Nephron progenitor cell (in vitro differentiated cells): Measurements from ENCODE around the gene TMEM50A.
"Not testable (repeated sequence)": the region's sequence is repeated elsewhere in the genome, so short reads cannot be mapped to it uniquely, and the experiment has no call there.

ENCODE experiments used
- DNase-seq: peaks from one replicate; pipeline ENCODE4 v3.0.0; 2021
- H3K27ac Mint-ChIP-seq: 2 replicates; pipeline ENCODE4 v1.8.0; 2021; ENCODE audit warnings: mild to moderate bottlenecking, moderate library complexity, mixed read lengths
- H3K27me3 Mint-ChIP-seq: 2 replicates; pipeline ENCODE4 v1.8.0; 2021; ENCODE audit warnings: mild to moderate bottlenecking, low read depth, mixed read lengths; ENCODE audit not compliant: poor library complexity
- H3K36me3 Mint-ChIP-seq: 2 replicates; pipeline ENCODE4 v1.8.0; 2021; ENCODE audit warnings: low read depth, mixed read lengths
- H3K4me1 Mint-ChIP-seq: 2 replicates; pipeline ENCODE4 v1.8.0; 2021; ENCODE audit warnings: mixed read lengths
- H3K4me3 Mint-ChIP-seq: 2 replicates; pipeline ENCODE4 v1.8.0; 2021; ENCODE audit warnings: mild to moderate bottlenecking, moderate library complexity, mixed read lengths
- H3K9me3 Mint-ChIP-seq: 2 replicates; pipeline ENCODE4 v1.8.0; 2021; ENCODE audit warnings: mild to moderate bottlenecking, moderate library complexity, mixed read lengths
- TF ChIP-seq, protein P1 (sequence below): fragments of 200-600 bp; sonication (generic); IDR thresholded peaks from 2 replicates; pipeline ENCODE4 v1.5.0; 2021; ENCODE audit warnings: antibody characterized with exemption

TMEM50A gene

DNA sequence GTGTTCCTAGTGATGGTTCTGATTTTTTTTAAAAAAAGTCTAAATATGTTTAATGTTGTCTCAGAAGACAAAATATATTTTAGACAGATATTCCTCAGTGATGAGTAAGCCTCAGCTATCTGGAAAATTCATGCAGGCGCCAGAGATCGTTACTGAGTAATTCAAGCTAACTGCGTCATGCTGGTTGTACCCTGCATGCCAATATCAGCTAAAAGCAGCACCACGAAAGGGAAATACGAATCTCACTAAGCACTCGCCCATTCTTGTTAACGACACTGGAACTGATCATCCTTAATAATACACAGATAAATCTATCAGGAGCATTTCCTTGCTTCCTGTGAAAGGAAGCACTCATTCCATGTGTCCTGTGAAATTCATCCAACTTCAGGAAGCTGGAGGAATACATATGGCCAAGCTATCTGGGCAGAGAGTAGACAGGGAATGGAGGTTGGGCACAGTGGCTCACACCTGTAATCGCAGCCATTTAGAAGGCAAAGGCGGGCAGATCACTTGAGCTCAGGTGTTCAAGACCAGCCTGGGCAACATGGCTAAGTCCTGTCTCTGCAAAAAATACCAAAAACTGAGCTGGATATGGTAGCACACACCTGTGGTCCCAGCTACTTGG is 17.7 kb upstream of the TMEM50A start:
- H3K27ac Mint-ChIP-seq, result peak overlapping the region; percentile 59
- not testable (repeated sequence) for H3K9me3 Mint-ChIP-seq, H3K4me3 Mint-ChIP-seq, H3K36me3 Mint-ChIP-seq, DNase-seq, H3K27me3 Mint-ChIP-seq, H3K4me1 Mint-ChIP-seq

DNA sequence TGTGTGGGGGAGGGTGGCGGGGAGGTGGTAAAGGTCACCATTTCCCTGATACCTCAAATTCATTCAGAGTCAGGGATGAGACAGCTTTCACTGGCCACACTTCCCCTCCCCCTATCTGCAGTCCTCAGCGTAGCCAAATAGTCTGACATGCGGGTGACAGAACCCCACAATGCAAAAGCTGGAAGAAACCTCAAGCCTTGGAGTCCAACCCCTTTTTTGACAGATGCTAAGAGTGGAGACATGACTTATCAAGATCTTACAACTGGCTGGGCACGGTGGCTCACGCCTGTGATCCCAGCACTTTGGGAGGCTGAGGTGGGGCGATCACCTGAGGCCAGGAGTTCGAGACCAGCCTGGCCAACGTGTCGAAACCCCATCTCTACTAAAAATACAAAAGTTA is 16.0 kb upstream of the TMEM50A start:
- H3K36me3 Mint-ChIP-seq, H3K4me3 Mint-ChIP-seq, H3K27ac Mint-ChIP-seq, DNase-seq, H3K4me1 Mint-ChIP-seq, H3K9me3 Mint-ChIP-seq, H3K27me3 Mint-ChIP-seq: not testable (repeated sequence)

DNA sequence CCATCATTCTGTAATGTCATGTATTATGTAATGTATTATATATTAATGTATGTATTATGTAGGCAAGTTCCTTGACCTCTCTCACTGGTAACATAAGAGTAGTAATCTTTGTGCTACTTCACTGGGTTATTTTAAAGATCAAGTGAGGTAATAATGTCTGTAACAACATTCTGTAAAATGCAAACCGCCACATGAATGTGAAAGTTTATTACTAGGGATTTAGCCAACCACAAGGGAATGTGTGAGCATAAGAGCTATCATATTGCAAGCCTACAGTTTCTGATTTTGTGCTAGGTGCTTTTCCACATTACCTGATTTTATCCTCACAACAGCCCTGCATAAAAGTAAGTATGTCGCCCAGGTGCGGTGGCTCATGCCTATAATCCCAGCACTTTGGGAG is 13.7 kb upstream of the TMEM50A start:
- not testable (repeated sequence) for H3K4me3 Mint-ChIP-seq, H3K4me1 Mint-ChIP-seq, H3K36me3 Mint-ChIP-seq, H3K9me3 Mint-ChIP-seq, H3K27me3 Mint-ChIP-seq, H3K27ac Mint-ChIP-seq, DNase-seq

DNA sequence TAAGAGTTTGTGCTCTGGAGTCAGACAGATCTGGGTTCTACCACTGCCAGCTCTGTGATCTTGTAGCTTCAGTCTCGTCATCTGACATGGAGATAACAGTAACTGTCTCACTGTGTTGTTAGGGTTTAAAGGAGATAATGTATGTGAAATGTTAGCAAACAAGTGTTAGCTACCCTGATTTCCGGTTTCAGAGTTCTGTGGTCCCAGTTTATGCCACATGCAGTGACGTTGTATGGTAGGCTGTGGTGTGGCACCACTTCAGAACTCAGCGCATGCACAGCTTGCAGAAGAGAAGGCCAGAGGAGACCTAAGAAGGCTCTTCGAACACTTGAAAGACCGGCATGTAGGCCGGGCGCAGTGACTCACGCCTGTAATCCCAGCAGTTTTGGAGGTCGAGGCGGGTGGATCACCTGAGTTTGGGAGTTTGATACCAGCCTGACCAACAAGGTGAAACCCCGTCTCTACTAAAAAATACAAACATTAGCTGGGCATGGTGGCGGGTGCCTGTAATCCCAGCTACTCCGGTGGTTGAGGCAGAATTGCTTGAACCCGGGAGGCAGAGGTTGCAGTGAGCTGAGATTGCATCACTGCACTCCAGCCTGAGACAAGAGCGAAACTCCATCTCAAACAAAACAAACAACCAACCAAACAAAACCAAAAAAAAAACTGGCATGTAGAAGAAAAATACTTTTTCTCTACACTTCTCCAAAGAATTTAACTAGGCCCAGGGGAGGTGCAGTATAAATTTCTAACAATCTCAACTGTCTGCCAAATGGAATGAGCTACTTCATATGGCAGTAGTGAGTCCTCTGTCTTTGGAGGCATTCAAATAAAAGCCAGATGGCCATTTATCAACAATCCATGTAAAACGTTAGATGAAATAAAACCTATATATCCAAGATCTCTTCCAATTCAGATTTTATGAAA is 10.0 kb upstream of the TMEM50A start:
- H3K4me3 Mint-ChIP-seq, H3K36me3 Mint-ChIP-seq, H3K27me3 Mint-ChIP-seq, DNase-seq, H3K4me1 Mint-ChIP-seq, H3K27ac Mint-ChIP-seq, H3K9me3 Mint-ChIP-seq: not testable (repeated sequence)

DNA sequence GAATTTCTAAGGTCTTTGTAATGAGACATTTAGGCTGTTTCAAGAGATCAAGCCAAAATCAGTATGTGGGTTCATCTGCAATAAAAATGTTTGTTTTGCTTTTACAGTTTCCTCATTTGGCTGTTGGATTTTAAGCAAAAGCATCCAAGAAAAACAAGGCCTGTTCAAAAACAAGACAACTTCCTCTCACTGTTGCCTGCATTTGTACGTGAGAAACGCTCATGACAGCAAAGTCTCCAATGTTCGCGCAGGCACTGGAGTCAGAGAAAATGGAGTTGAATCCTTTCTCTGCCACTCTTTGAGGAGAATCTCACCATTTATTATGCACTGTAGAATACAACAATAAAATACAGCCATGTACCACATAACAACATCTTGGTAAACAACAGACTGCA is 9.3 kb upstream of the TMEM50A start:
- H3K27me3 Mint-ChIP-seq, H3K4me3 Mint-ChIP-seq, H3K27ac Mint-ChIP-seq, H3K36me3 Mint-ChIP-seq, H3K4me1 Mint-ChIP-seq, DNase-seq, H3K9me3 Mint-ChIP-seq: not testable (repeated sequence)

DNA sequence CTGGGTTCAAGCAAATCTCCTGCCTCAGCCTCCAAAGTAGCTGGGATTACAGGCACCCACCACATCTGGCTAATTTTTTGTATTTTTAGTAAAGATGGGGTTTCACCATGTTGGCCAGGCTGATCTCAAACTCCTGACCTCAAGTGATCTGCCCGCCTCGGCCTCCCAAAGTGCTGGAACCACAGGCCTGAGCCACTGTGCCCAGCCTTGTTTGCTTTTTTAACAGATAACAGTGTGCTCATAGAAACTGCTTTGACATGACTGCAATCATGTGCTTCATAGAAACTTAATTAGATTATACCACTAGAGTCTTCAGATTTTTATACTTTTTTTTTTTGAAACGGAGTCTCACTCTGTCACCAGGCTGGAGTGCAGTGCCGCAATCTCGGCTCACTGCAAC is 8.8 kb upstream of the TMEM50A start:
- DNase-seq, H3K36me3 Mint-ChIP-seq, H3K27me3 Mint-ChIP-seq, H3K27ac Mint-ChIP-seq, H3K4me3 Mint-ChIP-seq, H3K4me1 Mint-ChIP-seq, H3K9me3 Mint-ChIP-seq: not testable (repeated sequence)

DNA sequence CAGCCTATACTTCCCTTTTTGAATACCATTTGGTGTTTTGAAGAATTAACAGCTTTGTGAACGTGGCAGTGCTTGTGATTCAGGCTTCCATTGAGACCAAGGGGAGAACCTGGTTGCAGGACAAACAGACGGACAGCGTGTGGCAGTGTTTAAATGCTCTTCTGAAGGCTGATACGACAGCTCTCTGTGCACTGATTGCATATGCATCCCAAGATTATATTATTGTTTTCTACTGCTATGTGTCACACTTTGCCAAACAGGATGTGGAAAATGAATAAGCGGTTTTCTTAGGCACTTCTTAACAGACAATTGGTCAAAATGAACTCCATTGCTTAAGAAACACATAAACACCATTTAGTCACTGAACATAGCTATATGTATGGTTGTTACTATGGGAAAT is 8.2 kb upstream of the TMEM50A start:
- H3K27me3 Mint-ChIP-seq, H3K9me3 Mint-ChIP-seq, H3K4me3 Mint-ChIP-seq, H3K4me1 Mint-ChIP-seq, DNase-seq, H3K27ac Mint-ChIP-seq, H3K36me3 Mint-ChIP-seq: not testable (repeated sequence)

DNA sequence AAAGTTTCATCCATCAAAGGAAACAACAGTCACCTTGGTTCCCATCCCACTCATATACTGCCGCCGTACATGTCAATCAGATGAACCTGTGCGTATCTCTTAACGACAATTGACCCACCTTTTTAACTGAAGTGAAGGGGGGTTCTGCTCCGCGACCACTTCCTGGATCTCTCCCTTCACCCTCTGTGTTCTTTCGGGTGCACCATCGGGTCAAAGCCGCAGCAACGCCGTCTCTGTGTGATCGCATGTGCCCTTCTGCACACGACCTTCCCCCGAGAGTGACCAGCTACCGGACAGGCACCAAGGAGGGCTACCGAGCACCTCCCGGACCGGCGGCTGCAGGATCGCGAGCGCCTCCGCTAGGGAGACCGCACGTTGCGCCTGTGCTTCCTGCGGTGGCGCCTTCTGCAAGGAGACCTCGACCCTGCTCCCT is 1.2 kb upstream of the TMEM50A start:
- Mint-ChIP-seq H3K4me1 (peaks cover 26% of the 10 kb centered on the region), H3K4me3 (peak overlapping the region; percentile 96)
- not testable (repeated sequence) for H3K27ac Mint-ChIP-seq, H3K27me3 Mint-ChIP-seq, H3K9me3 Mint-ChIP-seq, H3K36me3 Mint-ChIP-seq
- DNase-seq, result peak; percentile 46

DNA sequence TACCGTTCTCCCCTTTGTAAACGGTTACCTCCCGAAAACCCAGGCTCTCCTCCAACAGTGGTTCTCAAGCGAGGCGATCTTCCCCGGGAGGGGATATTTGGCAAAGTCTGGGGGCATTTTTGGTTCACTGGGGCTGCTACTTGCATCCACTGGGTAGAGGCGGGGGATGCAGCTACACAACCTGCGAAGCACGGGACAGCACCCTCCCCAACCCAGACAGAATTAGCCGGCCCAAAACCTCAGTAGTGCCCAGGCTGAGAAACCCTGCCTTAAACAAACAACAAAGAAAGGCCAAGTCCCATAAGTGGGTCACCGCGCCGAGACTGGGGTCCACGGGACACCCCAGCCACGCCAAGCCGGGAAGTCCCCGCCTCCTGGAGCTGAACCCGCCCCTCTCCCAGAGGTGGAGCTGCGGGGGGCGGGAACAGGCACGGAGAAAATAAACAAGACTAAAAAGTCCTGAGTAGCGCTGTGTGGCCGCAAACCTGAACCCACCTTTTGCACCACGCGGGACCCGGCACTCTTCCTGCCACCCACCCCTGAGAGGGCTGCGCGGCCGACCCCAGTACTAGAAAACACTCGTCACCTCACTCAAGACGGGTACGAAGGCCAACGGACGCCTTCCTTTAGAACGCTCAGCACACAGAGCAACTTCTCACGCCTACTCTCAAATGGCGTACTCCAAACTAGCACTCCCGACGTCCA is 499 bp upstream of the TMEM50A start:
- Mint-ChIP-seq H3K4me3 (peak overlapping the region; percentile 93), H3K36me3 (peaks cover 13% of the 10 kb centered on the region), H3K4me1 (peaks cover 26% of the 10 kb centered on the region)
- not testable (repeated sequence) for H3K9me3 Mint-ChIP-seq, H3K27me3 Mint-ChIP-seq, H3K27ac Mint-ChIP-seq
- peak; percentile 19 for DNase-seq

DNA sequence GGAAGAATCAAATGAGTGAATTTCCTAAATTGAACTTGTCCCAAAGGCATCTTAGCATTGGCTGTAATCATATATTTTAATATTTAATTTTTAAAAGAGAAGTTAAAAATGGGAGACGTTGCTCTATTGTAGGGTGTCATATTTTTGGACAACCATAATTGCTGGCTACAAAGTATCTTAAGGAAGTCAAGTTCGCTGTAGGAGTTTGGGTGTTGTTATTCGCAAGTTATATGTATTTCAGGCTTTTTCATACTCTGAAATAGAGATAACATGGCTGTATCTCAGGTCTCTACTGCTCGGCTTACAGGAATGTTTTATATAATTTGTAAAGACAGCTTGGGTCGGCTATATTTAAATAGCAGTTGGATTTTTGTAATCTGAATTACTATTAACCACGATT is 852 bp downstream of the TMEM50A start:
- no peak for DNase-seq
- peak overlapping the region; percentile 41 for H3K27ac Mint-ChIP-seq
- H3K4me1 Mint-ChIP-seq, result peaks cover 26% of the 10 kb centered on the region
- TF ChIP-seq, protein P1, sequence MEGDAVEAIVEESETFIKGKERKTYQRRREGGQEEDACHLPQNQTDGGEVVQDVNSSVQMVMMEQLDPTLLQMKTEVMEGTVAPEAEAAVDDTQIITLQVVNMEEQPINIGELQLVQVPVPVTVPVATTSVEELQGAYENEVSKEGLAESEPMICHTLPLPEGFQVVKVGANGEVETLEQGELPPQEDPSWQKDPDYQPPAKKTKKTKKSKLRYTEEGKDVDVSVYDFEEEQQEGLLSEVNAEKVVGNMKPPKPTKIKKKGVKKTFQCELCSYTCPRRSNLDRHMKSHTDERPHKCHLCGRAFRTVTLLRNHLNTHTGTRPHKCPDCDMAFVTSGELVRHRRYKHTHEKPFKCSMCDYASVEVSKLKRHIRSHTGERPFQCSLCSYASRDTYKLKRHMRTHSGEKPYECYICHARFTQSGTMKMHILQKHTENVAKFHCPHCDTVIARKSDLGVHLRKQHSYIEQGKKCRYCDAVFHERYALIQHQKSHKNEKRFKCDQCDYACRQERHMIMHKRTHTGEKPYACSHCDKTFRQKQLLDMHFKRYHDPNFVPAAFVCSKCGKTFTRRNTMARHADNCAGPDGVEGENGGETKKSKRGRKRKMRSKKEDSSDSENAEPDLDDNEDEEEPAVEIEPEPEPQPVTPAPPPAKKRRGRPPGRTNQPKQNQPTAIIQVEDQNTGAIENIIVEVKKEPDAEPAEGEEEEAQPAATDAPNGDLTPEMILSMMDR, result no peak
- peak overlapping the region; percentile 93 for H3K4me3 Mint-ChIP-seq
- no peaks in the 10 kb centered on the region for H3K9me3 Mint-ChIP-seq
- peaks cover 27% of the 10 kb centered on the region for H3K36me3 Mint-ChIP-seq
- H3K27me3 Mint-ChIP-seq, result no peaks in the 10 kb centered on the region
